CD14-positive monocyte (primary cell): ENCODE results near the gene TMEM169. TPM values are rescaled to one million over a fixed set of nuclear protein-coding genes. Genes with fewer than 3 reads are reported as not detected.

Experiments
- DNase-seq, 3 donors: peaks; one replicate each; pipeline ENCODE4 v3.0.0-alpha.2; 2011 to 2022
- H2AFZ ChIP-seq: 2 replicates; pipeline ENCODE4 v1.6.0; 2012; ENCODE audit warnings: mild to moderate bottlenecking, low read depth, low read length, inconsistent platforms; ENCODE audit not compliant: insufficient read depth, poor library complexity, severe bottlenecking
- H3K27ac ChIP-seq, 2 donors: 1 replicate in 1 of 2; 2 replicates in 1 of 2; pipeline ENCODE4 v1.5.1; 2012 to 2013; ENCODE audit warnings: low read length in 2 of 2, control low read depth in 1 of 2, inconsistent platforms in 1 of 2, low read depth in 1 of 2, mild to moderate bottlenecking in 1 of 2
- H3K27me3 ChIP-seq, 2 donors: one replicate each; pipeline versions ENCODE4 v1.6.0 to v1.6.1; 2011 to 2013; ENCODE audit warnings: low read length in 2 of 2; ENCODE audit not compliant: control insufficient read depth in 2 of 2, insufficient read depth in 2 of 2
- H3K36me3 ChIP-seq, 2 donors: replicated peaks in 1 of 2; 1 replicate in 1 of 2; 2 replicates in 1 of 2; pipeline versions ENCODE4 v1.5.1 to v1.6.1; 2012 to 2013; ENCODE audit warnings: low read length in 2 of 2, control low read depth in 1 of 2, inconsistent platforms in 1 of 2, mild to moderate bottlenecking in 1 of 2; ENCODE audit not compliant: insufficient read depth in 2 of 2, control insufficient read depth in 1 of 2
- H3K4me1 ChIP-seq, 2 donors: 1 replicate in 1 of 2; 2 replicates in 1 of 2; pipeline versions ENCODE4 v1.5.1 to v1.6.1; 2012 to 2013; ENCODE audit warnings: low read length in 2 of 2, control low read depth in 1 of 2, inconsistent platforms in 1 of 2, mild to moderate bottlenecking in 1 of 2, moderate library complexity in 1 of 2; ENCODE audit not compliant: insufficient read depth in 2 of 2, control insufficient read depth in 1 of 2
- H3K4me2 ChIP-seq: replicated peaks from 2 replicates; pipeline ENCODE3; 2012; ENCODE audit warnings: low read length, moderate library complexity, mild to moderate bottlenecking; ENCODE audit not compliant: poor library complexity, severe bottlenecking; ENCODE audit errors: extremely low read depth
- H3K4me3 ChIP-seq, 3 experiments: fragments of 200-600 bp in 1 of 3; sonication (generic) in 1 of 3; replicated peaks in 1 of 3; 1 replicate in 2 of 3; 2 replicates in 1 of 3; pipeline ENCODE4 v1.5.1; 2011 to 2013; ENCODE audit warnings: low read length in 3 of 3, mild to moderate bottlenecking in 3 of 3, control low read depth in 2 of 3, low read depth in 2 of 3, inconsistent platforms in 1 of 3, moderate library complexity in 1 of 3
- H3K79me2 ChIP-seq: 2 replicates; pipeline ENCODE4 v1.6.0; 2012; ENCODE audit warnings: mild to moderate bottlenecking, control low read depth, inconsistent platforms, low read length, moderate library complexity; ENCODE audit not compliant: insufficient read depth
- H3K9ac ChIP-seq: 2 replicates; pipeline ENCODE4 v1.6.0; 2017; ENCODE audit warnings: low read length, mild to moderate bottlenecking; ENCODE audit not compliant: insufficient read depth, poor library complexity, severe bottlenecking
- H3K9me3 ChIP-seq, 2 donors: replicated peaks in 1 of 2; 1 replicate in 1 of 2; 2 replicates in 1 of 2; pipeline versions ENCODE4 v1.5.1 to v1.6.1; 2012 to 2013; ENCODE audit warnings: low read length in 2 of 2, control low read depth in 1 of 2; ENCODE audit not compliant: control insufficient read depth in 1 of 2, insufficient read depth in 1 of 2
- H4K20me1 ChIP-seq: 2 replicates; pipeline ENCODE4 v1.6.0; 2012; ENCODE audit warnings: mild to moderate bottlenecking, low read length, control low read depth, moderate library complexity; ENCODE audit not compliant: insufficient read depth
- H3K27ac Mint-ChIP-seq, 7 donors: one replicate each; pipeline ENCODE4 v1.8.0; 2020; ENCODE audit warnings: mild to moderate bottlenecking in 7 of 7, mixed read lengths in 7 of 7, moderate library complexity in 6 of 7, inconsistent platforms in 2 of 7
- H3K27me3 Mint-ChIP-seq, 3 donors: one replicate each; pipeline ENCODE4 v1.8.0; 2021 to 2022; ENCODE audit warnings: low read depth in 3 of 3, mild to moderate bottlenecking in 3 of 3, mixed read lengths in 3 of 3, moderate library complexity in 3 of 3, inconsistent platforms in 1 of 3
- H3K36me3 Mint-ChIP-seq, 2 donors: one replicate each; pipeline ENCODE4 v1.8.0; 2020; ENCODE audit warnings: mixed read lengths in 2 of 2, inconsistent platforms in 1 of 2, mild to moderate bottlenecking in 1 of 2
- H3K4me1 Mint-ChIP-seq: one replicate; pipeline ENCODE4 v1.8.0; 2020; ENCODE audit warnings: mild to moderate bottlenecking, mixed read lengths
- H3K4me3 Mint-ChIP-seq, 2 donors: one replicate each; pipeline ENCODE4 v1.8.0; 2020; ENCODE audit warnings: mild to moderate bottlenecking in 2 of 2, mixed read lengths in 2 of 2, moderate library complexity in 1 of 2
- H3K9me3 Mint-ChIP-seq, 7 donors: one replicate each; pipeline ENCODE4 v1.8.0; 2020 to 2022; ENCODE audit warnings: mixed read lengths in 7 of 7, mild to moderate bottlenecking in 6 of 7, moderate library complexity in 6 of 7, inconsistent platforms in 2 of 7
- CTCF ChIP-seq: fragments of 200-600 bp; IDR thresholded peaks from one replicate; pipeline ENCODE4 v1.8.0; 2022; ENCODE audit warnings: antibody characterized with exemption, mild to moderate bottlenecking
- WGBS: methylation state at CpG from one replicate; pipeline ENCODE4 v1.1.5; 2013; ENCODE audit warnings: missing lambda C conversion rate; ENCODE audit not compliant: insufficient coverage; 5-methylcytosine and 5-hydroxymethylcytosine counted together
- intact Hi-C, 2 donors: fragments of 100-400 bp; cut with micrococcal nuclease; formaldehyde crosslinking; loops; one replicate each; pipeline versions ENCODE4 v1.15.0 to v1.15.1; 2023
- polyA plus RNA-seq, 3 donors: library from polyadenylated mRNA; depleted of rRNA in 1 of 3; unstranded in 2 of 3; stranded (reverse) in 1 of 3; fragments of 300-500 nt in 2 of 3; fragments of >200 nt in 1 of 3; fragmentation: Illumina TruSeq in 2 of 3; gene quantifications; 1 replicate in 2 of 3; 2 replicates in 1 of 3; pipeline ENCODE4 v1.2.3, GENCODE V29; 2012 to 2021

Gene TMEM169
- polyA plus RNA-seq, 3 donors: 0.24 to 0.92 (median 0.74) TPM

GRCh38 chr2:216094701-216095100 lies 13.0 kb downstream of the TMEM169 start:
- Histone ChIP-seq H3K4me2 (no peak overlapping the region), H3K9ac (no peak overlapping the region), H3K27ac (no peak overlapping the region), H4K20me1 (no peaks in the 10 kb centered on the region), H2AFZ (no peak overlapping the region), H3K36me3 (no peaks in the 10 kb centered on the region), H3K79me2 (no peaks in the 10 kb centered on the region), H3K4me1 (no peaks in the 10 kb centered on the region), H3K4me3 (no peak overlapping the region), H3K27me3 (no peaks in the 10 kb centered on the region), H3K9me3 (peaks cover 0 to 3% of the 10 kb centered on the region in 2 donors)
- DNase-seq: no peak
- TF ChIP-seq CTCF: no peak
- Mint-ChIP-seq H3K4me1 (peaks cover 5% of the 10 kb centered on the region), H3K4me3 (no peak overlapping the region), H3K36me3 (peaks cover 4% of the 10 kb centered on the region in 2 donors), H3K27ac (no peak overlapping the region), H3K9me3 (peaks cover 0 to 2% (median 0%) of the 10 kb centered on the region in 7 donors), H3K27me3 (peaks cover 0 to 7% (median 0%) of the 10 kb centered on the region in 3 donors)
- intact Hi-C loops: no loop called here
- WGBS: 100% methylated on average over 2 of the region's 3 CpGs

GRCh38 chr2:216098421-216099334 lies 17.0 kb downstream of the TMEM169 start:
- Mint-ChIP-seq H3K27me3 (peaks cover 0 to 4% (median 2%) of the 10 kb centered on the region in 3 donors), H3K9me3 (peaks cover 0 to 2% (median 0%) of the 10 kb centered on the region in 7 donors), H3K27ac (no peak overlapping the region), H3K4me1 (no peaks in the 10 kb centered on the region), H3K4me3 (no peak overlapping the region), H3K36me3 (peaks cover 4 to 15% of the 10 kb centered on the region in 2 donors)
- TF ChIP-seq CTCF: no peak
- peaks cover 0 to 5% of the 10 kb centered on the region in 2 donors for H3K36me3 ChIP-seq
- no peaks in the 10 kb centered on the region for H3K4me1 ChIP-seq
- H3K9ac ChIP-seq: no peak overlapping the region
- H3K4me2 ChIP-seq: no peak overlapping the region
- peaks cover 0 to 5% of the 10 kb centered on the region in 2 donors for H3K9me3 ChIP-seq
- H4K20me1 ChIP-seq: no peaks in the 10 kb centered on the region
- no peak overlapping the region for H3K4me3 ChIP-seq
- H2AFZ ChIP-seq: no peak overlapping the region
- H3K27me3 ChIP-seq: no peaks in the 10 kb centered on the region
- WGBS: 100% methylated on average over 9 of the region's 9 CpGs
- DNase-seq: no peak
- no peak overlapping the region for H3K27ac ChIP-seq
- no peaks in the 10 kb centered on the region for H3K79me2 ChIP-seq
- intact Hi-C loops: no loop called here
